HepG2 (cell line): Measurements from ENCODE around the gene PARD3. TPM values are rescaled to one million over a fixed set of nuclear protein-coding genes. Genes with fewer than 3 reads are reported as not detected.

Source experiments
- ATAC-seq: fragments of 200-7000 bp; cut with Tn5 transposase; 3 replicates; pipeline ENCODE4 v1.9.1; 2020; ENCODE audit warnings: mild to moderate bottlenecking, moderate library complexity
- BruUV-seq: library from RNA; stranded (reverse); fragments of 400-500 nt; replicated peaks from 2 replicates; lab custom pipeline; 2021; lab: Mats Ljungman, UMichigan
- CTCF ChIA-PET: fragments of 300-600 bp; formaldehyde crosslinking; extraction: SDS; loops from one replicate; lab custom pipeline; 2021; ENCODE audit warnings: low total read pairs, inconsistent platforms, low intra/inter-chr PET ratio; lab: Yijun Ruan, JAX
- POLR2A ChIA-PET: fragments of 350-600 bp; sonication (Branson Sonifier 250); formaldehyde crosslinking; loops from one replicate; lab custom pipeline; 2020; ENCODE audit warnings: antibody characterized with exemption, inconsistent platforms; lab: Yijun Ruan, JAX
- DNase-seq: peaks from one replicate; pipeline ENCODE4 v3.0.0-alpha.2; 2015; ENCODE audit warnings: low spot score
- FAIRE-seq: peaks from 3 replicates; lab custom pipeline; 2011; peaks lifted over from hg19 to GRCh38; lab: Jason Lieb, UNC
- H2AFZ ChIP-seq: one replicate; pipeline ENCODE4 v1.6.1; 2011; ENCODE audit warnings: low read length, inconsistent platforms
- H3K27ac ChIP-seq: fragments of 300-600 bp; 3 replicates; pipeline ENCODE4 v1.8.0; 2011; ENCODE audit warnings: mixed run types, mild to moderate bottlenecking, mixed read lengths, low read length, inconsistent platforms; ENCODE audit not compliant: insufficient read depth; ENCODE audit errors: extremely low read length
- H3K27me3 ChIP-seq, 2 experiments: fragments of 200-600 bp in 1 of 2; 2 replicates in 1 of 2; 3 replicates in 1 of 2; pipeline versions ENCODE4 v1.6.0 to v1.8.0; 2011; ENCODE audit warnings: low read length in 2 of 2, mild to moderate bottlenecking in 2 of 2, moderate library complexity in 2 of 2, inconsistent platforms in 1 of 2; ENCODE audit not compliant: insufficient read depth in 2 of 2, control insufficient read depth in 1 of 2
- H3K36me3 ChIP-seq, 2 experiments: fragments of 200-600 bp in 1 of 2; replicated peaks in 1 of 2; 2 replicates in 1 of 2; 3 replicates in 1 of 2; pipeline versions ENCODE4 v1.5.1 to v1.8.0; 2011; ENCODE audit warnings: low read length in 2 of 2, inconsistent platforms in 1 of 2; ENCODE audit not compliant: insufficient read depth in 2 of 2, control insufficient read depth in 1 of 2
- H3K4me1 ChIP-seq: 2 replicates; pipeline ENCODE4 v1.5.1; 2012; ENCODE audit warnings: low read length, inconsistent platforms; ENCODE audit not compliant: insufficient read depth
- H3K4me2 ChIP-seq: 2 replicates; pipeline ENCODE4 v1.6.0; 2011; ENCODE audit warnings: low read depth, low read length, inconsistent platforms
- H3K4me3 ChIP-seq, 3 experiments: fragments of 200-600 bp in 1 of 3; sonication (generic), shearing (Covaris generic) in 1 of 3; replicated peaks in 1 of 3; 2 replicates each; pipeline ENCODE4 v1.5.1; 2011 to 2016; ENCODE audit warnings: low read length in 3 of 3, inconsistent platforms in 2 of 3, low read depth in 2 of 3, mild to moderate bottlenecking in 2 of 3, control low read depth in 1 of 3, mixed read lengths in 1 of 3; ENCODE audit not compliant: insufficient read depth in 1 of 3
- H3K79me2 ChIP-seq: one replicate; pipeline ENCODE4 v1.6.1; 2011; ENCODE audit warnings: low read length, inconsistent platforms; ENCODE audit not compliant: insufficient read depth
- H3K9ac ChIP-seq: 2 replicates; pipeline ENCODE4 v1.6.0; 2011; ENCODE audit warnings: mild to moderate bottlenecking, low read depth, low read length, inconsistent platforms; ENCODE audit not compliant: insufficient read depth
- H3K9me3 ChIP-seq: 2 replicates; pipeline ENCODE4 v1.5.1; 2012; ENCODE audit warnings: mild to moderate bottlenecking, low read length
- H4K20me1 ChIP-seq: 2 replicates; pipeline ENCODE4 v1.6.0; 2011; ENCODE audit warnings: inconsistent platforms, mild to moderate bottlenecking, low read length, moderate library complexity; ENCODE audit not compliant: insufficient read depth
- CEBPB ChIP-seq: IDR thresholded peaks from 2 replicates; pipeline ENCODE4 v1.6.1; 2011; ENCODE audit warnings: low read depth, low read length, improper control_type of control experiment, borderline replicate concordance
- HDAC6 ChIP-seq: fragments of 200-600 bp; sonication (generic); IDR thresholded peaks from 2 replicates; pipeline ENCODE4 v1.7.0; 2017; ENCODE audit warnings: mild to moderate bottlenecking, antibody characterized with exemption, low read length, low read depth
- HNF1B ChIP-seq: sonication (generic); formaldehyde crosslinking; IDR thresholded peaks from 2 replicates; pipeline ENCODE4 v1.5.1; 2020; ENCODE audit warnings: mild to moderate bottlenecking, moderate library complexity, missing genetic modification reagents
- MBNL3 ChIP-seq: fragments of 250-450 bp; sonication (Bioruptor Pico); conservative IDR thresholded peaks from 2 replicates; pipeline ENCODE4 v1.8.0; 2022; ENCODE audit warnings: mild to moderate bottlenecking, inconsistent platforms
- MEIS1 ChIP-seq: sonication (generic); formaldehyde crosslinking; IDR thresholded peaks from 2 replicates; pipeline ENCODE4 v1.9.0; 2021; ENCODE audit warnings: mild to moderate bottlenecking, missing genetic modification reagents, moderate library complexity, borderline replicate concordance
- PAWR ChIP-seq: sonication (generic); formaldehyde crosslinking; IDR thresholded peaks from 2 replicates; pipeline ENCODE4 v1.4.0; 2020; ENCODE audit warnings: missing genetic modification reagents, mild to moderate bottlenecking, borderline replicate concordance
- RFX1 ChIP-seq: fragments of 450-650 bp; IDR thresholded peaks from 2 replicates; pipeline ENCODE4 v1.6.1; 2017
- SIN3B ChIP-seq: fragments of 150-350 bp; IDR thresholded peaks from 2 replicates; pipeline ENCODE4 v1.6.1; 2014; ENCODE audit warnings: low read length
- SP1 ChIP-seq, 2 experiments: fragments of 450-650 bp in 1 of 2; sonication (generic) in 1 of 2; formaldehyde crosslinking in 1 of 2; IDR thresholded peaks; 2 replicates each; pipeline versions ENCODE4 v1.4.0 to v1.6.1; 2016 to 2020; ENCODE audit warnings: missing genetic modification reagents in 1 of 2
- ZBTB8A ChIP-seq: sonication (generic); formaldehyde crosslinking; IDR thresholded peaks from 2 replicates; pipeline ENCODE4 v1.4.0; 2020; ENCODE audit warnings: mild to moderate bottlenecking, low read depth, missing genetic modification reagents, borderline replicate concordance
- ZFP41 ChIP-seq: sonication (generic); formaldehyde crosslinking; IDR thresholded peaks from 2 replicates; pipeline ENCODE4 v1.4.0; 2020; ENCODE audit warnings: mild to moderate bottlenecking, missing genetic modification reagents, borderline replicate concordance
- ZNF10 ChIP-seq: sonication (generic); formaldehyde crosslinking; IDR thresholded peaks from 2 replicates; pipeline ENCODE4 v1.4.0; 2020; ENCODE audit warnings: mild to moderate bottlenecking, low read depth, missing genetic modification reagents, borderline replicate concordance
- ZNF30 ChIP-seq: sonication (generic); formaldehyde crosslinking; IDR thresholded peaks from 2 replicates; pipeline ENCODE4 v1.5.0; 2020; ENCODE audit warnings: mild to moderate bottlenecking, missing genetic modification reagents
- whole genome bisulfite sequencing: methylation state at CpG from one replicate; pipeline ENCODE4 v1.1.6; 2017; ENCODE audit warnings: low lambda C conversion rate; 5-methylcytosine and 5-hydroxymethylcytosine counted together
- in situ Hi-C: cut with HindIII; loops from 2 replicates; pipeline ENCODE4 v1.10.0; 2017; ENCODE audit warnings: low pct_unique_long_range_greater_than_20kb; ENCODE audit not compliant: extremely low pct_ligation_motif_present
- intact Hi-C: fragments of 100-400 bp; cut with micrococcal nuclease; formaldehyde crosslinking; loops from one replicate; pipeline ENCODE4 v1.10.0; 2022; ENCODE audit not compliant: unreplicated experiment
- polyA plus RNA-seq, 8 experiments: library from polyadenylated mRNA; depleted of rRNA in 3 of 8; stranded (reverse) in 7 of 8; unstranded in 1 of 8; fragments of >200 nt; fragmentation: Illumina TruSeq in 4 of 8; extraction: Trizol in 4 of 8; gene quantifications; 2 replicates each; pipeline versions ENCODE4 v1.2.1 to v1.2.3, GENCODE V29; 2011 to 2016; ENCODE audit warnings: low read depth in 4 of 8, missing spikeins in 1 of 8, mixed read lengths in 1 of 8; ENCODE audit not compliant: insufficient read depth in 1 of 8
- total RNA-seq, 5 experiments: library from RNA; depleted of rRNA; stranded (reverse); fragments of >200 nt; fragmentation: Illumina TruSeq; extraction: Trizol; gene quantifications; 2 replicates each; pipeline ENCODE4 v1.2.3, GENCODE V29; 2016; ENCODE audit warnings: low read depth in 1 of 5
- TF ChIP-seq, protein P1 (sequence below): sonication (generic); formaldehyde crosslinking; IDR thresholded peaks from 2 replicates; pipeline ENCODE4 v1.5.1; 2020; ENCODE audit warnings: mild to moderate bottlenecking, missing genetic modification reagents
- TF ChIP-seq, protein P2 (sequence below): sonication (generic); formaldehyde crosslinking; IDR thresholded peaks from 2 replicates; pipeline ENCODE4 v1.4.0; 2020; ENCODE audit warnings: mild to moderate bottlenecking, missing genetic modification reagents
- TF ChIP-seq, protein P3 (sequence below): sonication (generic); formaldehyde crosslinking; IDR thresholded peaks from 2 replicates; pipeline ENCODE4 v1.9.0; 2021; ENCODE audit warnings: missing genetic modification reagents, mild to moderate bottlenecking, borderline replicate concordance

PARD3 gene
- total and polyA plus RNA-seq, 2 of the 13 experiments (the other 11 are each of a cell fraction or from before 2014, with no cell fraction given): 40.9 to 60.0 TPM

GRCh38 chr10:34143466-34143865, 671.6 kb downstream of the PARD3 start:
- H3K27me3 ChIP-seq: no peaks in the 10 kb centered on the region
- 93% methylated on average over 2 of the region's 2 CpGs for WGBS
- H3K4me1 ChIP-seq: 0 out of 2 replicates have a peak, but pooled peaks cover 5% of the 10 kb centered on the region
- no peak for FAIRE-seq
- DNase-seq: no peak
- BruUV-seq: no TSS peak
- H3K9ac ChIP-seq: no peak overlapping the region
- no peaks in the 10 kb centered on the region for H3K79me2 ChIP-seq
- in situ Hi-C loops (loop anchor here (25.0 kb wide), 1 partner anchor 494 kb away; no protein-coding TSS in a partner anchor), intact Hi-C loops (no loop called here)
- ChIA-PET CTCF (no interaction called here), POLR2A (no interaction called here)
- H3K36me3 ChIP-seq: no peaks in the 10 kb centered on the region
- H3K4me3 ChIP-seq: no peak overlapping the region
- no peak overlapping the region for H3K27ac ChIP-seq
- no peaks in the 10 kb centered on the region for H3K9me3 ChIP-seq
- no peak overlapping the region for H2AFZ ChIP-seq
- no peak overlapping the region for H3K4me2 ChIP-seq
- H4K20me1 ChIP-seq: no peaks in the 10 kb centered on the region
- TF ChIP-seq, protein P1, sequence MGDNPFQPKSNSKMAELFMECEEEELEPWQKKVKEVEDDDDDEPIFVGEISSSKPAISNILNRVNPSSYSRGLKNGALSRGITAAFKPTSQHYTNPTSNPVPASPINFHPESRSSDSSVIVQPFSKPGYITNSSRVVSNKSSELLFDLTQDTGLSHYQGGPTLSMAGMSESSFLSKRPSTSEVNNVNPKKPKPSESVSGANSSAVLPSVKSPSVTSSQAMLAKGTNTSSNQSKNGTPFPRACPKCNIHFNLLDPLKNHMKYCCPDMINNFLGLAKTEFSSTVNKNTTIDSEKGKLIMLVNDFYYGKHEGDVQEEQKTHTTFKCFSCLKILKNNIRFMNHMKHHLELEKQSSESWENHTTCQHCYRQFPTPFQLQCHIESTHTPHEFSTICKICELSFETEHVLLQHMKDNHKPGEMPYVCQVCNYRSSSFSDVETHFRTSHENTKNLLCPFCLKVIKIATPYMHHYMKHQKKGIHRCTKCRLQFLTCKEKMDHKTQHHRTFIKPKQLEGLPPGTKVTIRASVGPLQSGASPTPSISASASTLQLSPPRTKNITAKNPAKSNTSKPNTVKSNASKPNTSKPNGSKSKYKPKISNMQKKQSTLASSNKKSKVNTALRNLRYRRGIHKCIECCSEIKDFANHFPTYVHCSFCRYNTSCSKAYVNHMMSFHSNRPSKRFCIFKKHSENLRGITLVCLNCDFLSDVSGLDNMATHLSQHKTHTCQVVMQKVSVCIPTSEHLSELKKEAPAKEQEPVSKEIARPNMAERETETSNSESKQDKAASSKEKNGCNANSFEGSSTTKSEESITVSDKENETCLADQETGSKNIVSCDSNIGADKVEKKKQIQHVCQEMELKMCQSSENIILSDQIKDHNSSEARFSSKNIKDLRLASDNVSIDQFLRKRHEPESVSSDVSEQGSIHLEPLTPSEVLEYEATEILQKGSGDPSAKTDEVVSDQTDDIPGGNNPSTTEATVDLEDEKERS (CRISPR knock-in tag): no peak
- TF ChIP-seq ZFP41 (CRISPR knock-in tag): no peak
- TF ChIP-seq, protein P2, sequence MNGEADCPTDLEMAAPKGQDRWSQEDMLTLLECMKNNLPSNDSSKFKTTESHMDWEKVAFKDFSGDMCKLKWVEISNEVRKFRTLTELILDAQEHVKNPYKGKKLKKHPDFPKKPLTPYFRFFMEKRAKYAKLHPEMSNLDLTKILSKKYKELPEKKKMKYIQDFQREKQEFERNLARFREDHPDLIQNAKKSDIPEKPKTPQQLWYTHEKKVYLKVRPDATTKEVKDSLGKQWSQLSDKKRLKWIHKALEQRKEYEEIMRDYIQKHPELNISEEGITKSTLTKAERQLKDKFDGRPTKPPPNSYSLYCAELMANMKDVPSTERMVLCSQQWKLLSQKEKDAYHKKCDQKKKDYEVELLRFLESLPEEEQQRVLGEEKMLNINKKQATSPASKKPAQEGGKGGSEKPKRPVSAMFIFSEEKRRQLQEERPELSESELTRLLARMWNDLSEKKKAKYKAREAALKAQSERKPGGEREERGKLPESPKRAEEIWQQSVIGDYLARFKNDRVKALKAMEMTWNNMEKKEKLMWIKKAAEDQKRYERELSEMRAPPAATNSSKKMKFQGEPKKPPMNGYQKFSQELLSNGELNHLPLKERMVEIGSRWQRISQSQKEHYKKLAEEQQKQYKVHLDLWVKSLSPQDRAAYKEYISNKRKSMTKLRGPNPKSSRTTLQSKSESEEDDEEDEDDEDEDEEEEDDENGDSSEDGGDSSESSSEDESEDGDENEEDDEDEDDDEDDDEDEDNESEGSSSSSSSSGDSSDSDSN (CRISPR knock-in tag): no peak
- TF ChIP-seq HDAC6: no peak
- no peak for TF ChIP-seq SP1 (IDR thresholded peaks at IDR 0.05)
- no peak for TF ChIP-seq SP1 (CRISPR knock-in tag; IDR thresholded peaks at IDR 0.05)
- TF ChIP-seq ZBTB8A (CRISPR knock-in tag): no peak
- TF ChIP-seq MEIS1: no peak
- TF ChIP-seq ZNF30: no peak
- TF ChIP-seq CEBPB: no peak
- no peak for TF ChIP-seq MBNL3 (CRISPR knock-in tag)
- no peak for TF ChIP-seq SIN3B
- no peak for TF ChIP-seq HNF1B (CRISPR knock-in tag)
- TF ChIP-seq, protein P3, sequence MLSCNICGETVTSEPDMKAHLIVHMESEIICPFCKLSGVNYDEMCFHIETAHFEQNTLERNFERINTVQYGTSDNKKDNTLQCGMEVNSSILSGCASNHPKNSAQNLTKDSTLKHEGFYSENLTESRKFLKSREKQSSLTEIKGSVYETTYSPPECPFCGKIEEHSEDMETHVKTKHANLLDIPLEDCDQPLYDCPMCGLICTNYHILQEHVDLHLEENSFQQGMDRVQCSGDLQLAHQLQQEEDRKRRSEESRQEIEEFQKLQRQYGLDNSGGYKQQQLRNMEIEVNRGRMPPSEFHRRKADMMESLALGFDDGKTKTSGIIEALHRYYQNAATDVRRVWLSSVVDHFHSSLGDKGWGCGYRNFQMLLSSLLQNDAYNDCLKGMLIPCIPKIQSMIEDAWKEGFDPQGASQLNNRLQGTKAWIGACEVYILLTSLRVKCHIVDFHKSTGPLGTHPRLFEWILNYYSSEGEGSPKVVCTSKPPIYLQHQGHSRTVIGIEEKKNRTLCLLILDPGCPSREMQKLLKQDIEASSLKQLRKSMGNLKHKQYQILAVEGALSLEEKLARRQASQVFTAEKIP: no peak
- TF ChIP-seq RFX1: no peak
- no peak for TF ChIP-seq ZNF10 (CRISPR knock-in tag)
- no peak for TF ChIP-seq PAWR (CRISPR knock-in tag)
- ATAC-seq: no peak
